Keratinocyte (primary cell): ENCODE results near the gene OVOL1. TPM values are rescaled to one million over a fixed set of nuclear protein-coding genes. Genes with fewer than 3 reads are reported as not detected.

ENCODE experiments used
- DNase-seq: peaks from one replicate; pipeline ENCODE4 v3.0.0-alpha.2; 2011; ENCODE audit warnings: low read depth, missing footprints, low spot score
- FAIRE-seq: peaks from 2 replicates; lab custom pipeline; 2011; peaks lifted over from hg19 to GRCh38; lab: Jason Lieb, UNC
- H2AFZ ChIP-seq: 2 replicates; pipeline ENCODE4 v1.6.0; 2012; ENCODE audit warnings: low read length, control low read depth, inconsistent platforms; ENCODE audit not compliant: control insufficient read depth
- H3K27ac ChIP-seq: 2 replicates; pipeline ENCODE4 v1.5.1; 2011; ENCODE audit warnings: low read length; ENCODE audit not compliant: control insufficient read depth, insufficient read depth
- H3K27me3 ChIP-seq: 3 replicates; pipeline ENCODE4 v1.6.0; 2011; ENCODE audit warnings: low read length; ENCODE audit not compliant: control insufficient read depth, insufficient read depth; ENCODE audit errors: extremely low read depth
- H3K36me3 ChIP-seq, 2 experiments: 2 replicates in 1 of 2; 3 replicates in 1 of 2; pipeline ENCODE4 v1.5.1; 2011; ENCODE audit warnings: low read length in 2 of 2, mild to moderate bottlenecking in 1 of 2; ENCODE audit not compliant: control insufficient read depth in 2 of 2, insufficient read depth in 2 of 2; ENCODE audit errors: extremely low read depth in 1 of 2
- H3K4me1 ChIP-seq: 3 replicates; pipeline ENCODE4 v1.5.1; 2011; ENCODE audit warnings: low read length; ENCODE audit not compliant: control insufficient read depth, insufficient read depth; ENCODE audit errors: extremely low read depth
- H3K4me2 ChIP-seq: 3 replicates; pipeline ENCODE4 v1.6.0; 2011; ENCODE audit warnings: low read depth, low read length; ENCODE audit not compliant: control insufficient read depth, insufficient read depth; ENCODE audit errors: extremely low read depth
- H3K4me3 ChIP-seq, 3 experiments: fragments of 200-600 bp in 1 of 3; sonication (generic) in 1 of 3; 2 replicates in 2 of 3; 3 replicates in 1 of 3; pipeline ENCODE4 v1.5.1; 2011 to 2016; ENCODE audit warnings: low read length in 3 of 3, mild to moderate bottlenecking in 3 of 3, control low read depth in 2 of 3, inconsistent platforms in 1 of 3, low read depth in 1 of 3, mixed read lengths in 1 of 3, mixed run types in 1 of 3, moderate library complexity in 1 of 3; ENCODE audit not compliant: control insufficient read depth in 2 of 3, insufficient read depth in 2 of 3; ENCODE audit errors: extremely low read depth in 1 of 3
- H3K79me2 ChIP-seq: 2 replicates; pipeline ENCODE4 v1.6.0; 2012; ENCODE audit warnings: low read length; ENCODE audit not compliant: control insufficient read depth, insufficient read depth
- H3K9ac ChIP-seq: 3 replicates; pipeline ENCODE4 v1.6.0; 2011; ENCODE audit warnings: low read length; ENCODE audit not compliant: control insufficient read depth, insufficient read depth; ENCODE audit errors: extremely low read depth
- H3K9me1 ChIP-seq: 3 replicates; pipeline ENCODE4 v1.6.0; 2011; ENCODE audit warnings: low read length; ENCODE audit not compliant: control insufficient read depth, insufficient read depth; ENCODE audit errors: extremely low read depth
- H3K9me3 ChIP-seq: 2 replicates; pipeline ENCODE4 v1.5.1; 2012; ENCODE audit warnings: low read depth, low read length; ENCODE audit not compliant: control insufficient read depth
- H4K20me1 ChIP-seq: 3 replicates; pipeline ENCODE4 v1.6.0; 2011; ENCODE audit warnings: low read length; ENCODE audit not compliant: control insufficient read depth, insufficient read depth; ENCODE audit errors: extremely low read depth
- CTCF ChIP-seq, 3 experiments: IDR thresholded peaks in 1 of 3; conservative IDR thresholded peaks in 1 of 3; optimal IDR thresholded peaks in 1 of 3; 2 replicates in 2 of 3; 3 replicates in 1 of 3; pipeline versions ENCODE3 to v1.5.1; 2011; ENCODE audit warnings: low read length in 3 of 3, mild to moderate bottlenecking in 3 of 3, moderate library complexity in 2 of 3, control low read depth in 1 of 3, inconsistent platforms in 1 of 3; ENCODE audit not compliant: insufficient read depth in 2 of 3; ENCODE audit errors: extremely low read depth in 1 of 3
- EZH2 ChIP-seq: IDR thresholded peaks from one replicate; pipeline ENCODE4 v1.6.1; 2012; ENCODE audit warnings: inconsistent platforms, mild to moderate bottlenecking, low read length, moderate library complexity
- dilution Hi-C: fragments of 300-500 bp; cut with MboI; formaldehyde crosslinking; loops from one replicate; pipeline ENCODE4 v1.7.0; 2020; ENCODE audit warnings: low sequenced_read_pairs; ENCODE audit not compliant: extremely low pct_ligation_motif_present
- polyA plus RNA-seq, 5 experiments: library from polyadenylated mRNA; depleted of rRNA in 3 of 5; stranded (reverse) in 3 of 5; stranded (forward) in 1 of 5; unstranded in 1 of 5; fragments of >200 nt; gene quantifications; 1 replicate in 1 of 5; 2 replicates in 3 of 5; 3 replicates in 1 of 5; pipeline versions ENCODE4 v1.2.1 to v1.2.3, GENCODE V29; 2011 to 2012; ENCODE audit warnings: missing spikeins in 2 of 5, low read depth in 1 of 5, low replicate concordance in 1 of 5

Gene OVOL1
- polyA plus RNA-seq, 1 donor (not counting 4 experiments of a cell fraction or from before 2014, with no cell fraction given), result 7.5 TPM

DNA sequence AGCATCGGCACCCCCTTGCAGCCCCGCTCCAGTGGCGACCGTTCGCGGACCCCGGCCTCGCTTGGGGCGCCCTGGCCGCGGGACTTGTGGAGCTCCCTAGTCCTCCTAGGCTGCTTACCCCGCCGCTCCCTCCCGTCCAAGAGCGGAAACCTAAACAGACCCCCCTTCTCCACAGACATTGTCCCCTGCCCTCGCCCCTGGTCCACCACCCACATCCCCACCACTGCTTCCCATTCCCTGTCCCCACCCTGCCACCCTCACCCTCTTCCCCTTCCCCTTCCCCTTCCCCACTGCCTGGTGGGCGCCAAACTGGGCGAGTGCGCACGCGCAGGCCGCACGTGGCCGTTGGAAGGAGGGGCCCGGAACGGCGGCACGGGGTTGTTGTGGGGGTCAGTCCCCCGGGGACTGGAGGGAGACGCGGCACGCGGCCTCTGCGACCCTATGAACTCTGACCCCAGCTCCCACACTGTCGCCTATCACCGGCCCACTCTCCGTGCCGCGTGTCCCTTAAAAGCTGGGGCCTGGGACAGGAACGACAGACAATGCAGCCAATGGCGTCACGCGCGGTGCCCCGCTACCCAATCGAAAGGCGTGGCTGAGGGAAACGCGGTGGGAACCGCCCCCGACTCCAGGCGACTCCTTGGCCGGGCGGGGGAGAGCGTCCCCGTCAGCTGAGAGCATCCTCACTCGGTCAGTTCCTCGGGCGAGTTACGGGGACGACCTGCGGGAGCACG lies 46.6 kb downstream of the OVOL1 start, which contains the start of gene SNX32:
TSS of gene SNX32 (plus strand) at position 667 of the 734 bp plus-strand sequence. CDS start 103 bp downstream, outside the sequence.
- H3K9ac ChIP-seq, result peak within 1 kb of the TSS; percentile 16

DNA sequence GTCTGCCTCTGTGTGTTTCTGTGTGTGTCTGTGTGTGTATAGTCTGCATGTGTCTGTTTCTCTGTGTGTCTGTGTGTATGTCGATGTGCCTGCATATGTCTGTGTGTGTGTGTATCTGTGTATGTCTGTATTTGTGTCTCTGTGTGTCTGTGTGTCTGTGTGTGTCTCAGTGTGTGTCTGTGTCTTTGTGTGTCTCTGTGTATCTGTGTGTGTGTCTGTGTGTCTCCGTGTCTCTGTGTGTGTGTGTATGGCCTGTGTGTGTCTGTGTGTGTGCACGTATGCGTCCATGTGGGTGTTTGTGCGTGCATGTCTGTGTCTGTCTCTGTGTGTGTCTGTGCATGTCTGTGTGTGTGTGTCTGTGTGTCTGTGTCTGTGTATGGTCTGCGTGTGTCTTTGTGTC lies 47.3 kb downstream of the OVOL1 start:
- H3K4me2 ChIP-seq, result peak overlapping the region; percentile 73
- no peak for DNase-seq
- dilution Hi-C loops, result no loop called here

More for the DNA sequence above, 46.6 kb downstream of the OVOL1 start, which contains the start of gene SNX32:
- Histone ChIP-seq H3K27ac (no peak within 1 kb of the TSS), H3K4me2 (peak within 1 kb of the TSS; percentile 73), H4K20me1 (no peaks in the 10 kb centered on the region), H3K79me2 (no peaks in the 10 kb centered on the region), H3K36me3 (no peaks in the 10 kb centered on the region), H3K27me3 (peaks cover 18% of the 10 kb centered on the region), H3K9me3 (no peaks in the 10 kb centered on the region), H2AFZ (peak within 1 kb of the TSS; percentile 32), H3K9me1 (no peaks in the 10 kb centered on the region), H3K4me1 (peaks cover 11% of the 10 kb centered on the region), H3K4me3 (peak within 1 kb of the TSS; percentile 18 to 51 (median 45))
- DNase-seq (no peak), FAIRE-seq (peak; percentile 26)
- dilution Hi-C loops, result no loop called here
- TF ChIP-seq EZH2 (no peak), CTCF (optimal IDR thresholded peaks at IDR 0.05 in 1 of 3, IDR thresholded peaks at IDR 0.05 in 1 of 3, conservative IDR thresholded peaks at IDR 0.05 in 1 of 3; ENCODE audit: extremely low read depth in 1 of 3, insufficient read depth in 2 of 3, low read length in 3 of 3) (no peak)

More for the DNA sequence above, 47.3 kb downstream of the OVOL1 start:
- Histone ChIP-seq H3K9ac (peak overlapping the region; percentile 16), H3K4me1 (peaks cover 11% of the 10 kb centered on the region), H4K20me1 (no peaks in the 10 kb centered on the region), H3K27me3 (peaks cover 18% of the 10 kb centered on the region), H3K9me3 (no peaks in the 10 kb centered on the region), H3K9me1 (no peaks in the 10 kb centered on the region), H2AFZ (peak overlapping the region; percentile 32), H3K27ac (no peak overlapping the region), H3K79me2 (no peaks in the 10 kb centered on the region), H3K36me3 (no peaks in the 10 kb centered on the region), H3K4me3 (peak overlapping the region; percentile 18 to 51 (median 45))
- peak; percentile 79 for FAIRE-seq
- TF ChIP-seq CTCF (optimal IDR thresholded peaks at IDR 0.05 in 1 of 3, IDR thresholded peaks at IDR 0.05 in 1 of 3, conservative IDR thresholded peaks at IDR 0.05 in 1 of 3; ENCODE audit: extremely low read depth in 1 of 3, insufficient read depth in 2 of 3, low read length in 3 of 3), result no peak
- no peak for TF ChIP-seq EZH2
